ENCODE measurements around the gene JUN. TPM values are rescaled to one million over a fixed set of nuclear protein-coding genes. Genes with fewer than 3 reads are reported as not detected.
"Not testable (repeated sequence)": the region's sequence is repeated elsewhere in the genome, so short reads cannot be mapped to it uniquely, and the experiment has no call there.

Gene JUN
- polyA plus RNA-seq, 1 experiment: 23.4 TPM

GRCh38 chr1:58802640-58803399 is 19.0 kb upstream of the JUN start:
- DNase-seq (ENCODE audit: low read depth): no peak
- Histone ChIP-seq H3K4me3 (ENCODE audit: low read depth, low read length) (no peak overlapping the region), H3K27me3 (ENCODE audit: control insufficient read depth, insufficient read depth, low read length) (no peaks in the 10 kb centered on the region), H3K36me3 (ENCODE audit: control insufficient read depth, insufficient read depth, low read length) (no peaks in the 10 kb centered on the region)
- TF ChIP-seq, protein P1, sequence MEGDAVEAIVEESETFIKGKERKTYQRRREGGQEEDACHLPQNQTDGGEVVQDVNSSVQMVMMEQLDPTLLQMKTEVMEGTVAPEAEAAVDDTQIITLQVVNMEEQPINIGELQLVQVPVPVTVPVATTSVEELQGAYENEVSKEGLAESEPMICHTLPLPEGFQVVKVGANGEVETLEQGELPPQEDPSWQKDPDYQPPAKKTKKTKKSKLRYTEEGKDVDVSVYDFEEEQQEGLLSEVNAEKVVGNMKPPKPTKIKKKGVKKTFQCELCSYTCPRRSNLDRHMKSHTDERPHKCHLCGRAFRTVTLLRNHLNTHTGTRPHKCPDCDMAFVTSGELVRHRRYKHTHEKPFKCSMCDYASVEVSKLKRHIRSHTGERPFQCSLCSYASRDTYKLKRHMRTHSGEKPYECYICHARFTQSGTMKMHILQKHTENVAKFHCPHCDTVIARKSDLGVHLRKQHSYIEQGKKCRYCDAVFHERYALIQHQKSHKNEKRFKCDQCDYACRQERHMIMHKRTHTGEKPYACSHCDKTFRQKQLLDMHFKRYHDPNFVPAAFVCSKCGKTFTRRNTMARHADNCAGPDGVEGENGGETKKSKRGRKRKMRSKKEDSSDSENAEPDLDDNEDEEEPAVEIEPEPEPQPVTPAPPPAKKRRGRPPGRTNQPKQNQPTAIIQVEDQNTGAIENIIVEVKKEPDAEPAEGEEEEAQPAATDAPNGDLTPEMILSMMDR (IDR thresholded peaks at IDR 0.05; ENCODE audit: insufficient read depth, low read depth, low read length): no peak
- ChIA-PET POLR2A (no interaction called here), CTCF (no interaction called here)

GRCh38 chr1:58801286-58801685 is 17.4 kb upstream of the JUN start:
- POLR2A ChIA-PET; H3K36me3 ChIP-seq (ENCODE audit: control insufficient read depth, insufficient read depth, low read length); CTCF ChIA-PET; H3K4me3 ChIP-seq (ENCODE audit: low read depth, low read length); DNase-seq (ENCODE audit: low read depth); H3K27me3 ChIP-seq (ENCODE audit: control insufficient read depth, insufficient read depth, low read length): not testable (repeated sequence)

GRCh38 chr1:58799650-58800049 is 15.8 kb upstream of the JUN start:
- Histone ChIP-seq H3K36me3 (ENCODE audit: control insufficient read depth, insufficient read depth, low read length) (no peaks in the 10 kb centered on the region), H3K4me3 (ENCODE audit: low read depth, low read length) (no peak overlapping the region), H3K27me3 (ENCODE audit: control insufficient read depth, insufficient read depth, low read length) (no peaks in the 10 kb centered on the region)
- TF ChIP-seq, protein P1 (IDR thresholded peaks at IDR 0.05; ENCODE audit: insufficient read depth, low read depth, low read length): no peak
- DNase-seq (ENCODE audit: low read depth): no peak
- ChIA-PET CTCF (no interaction called here), POLR2A (no interaction called here)

DNA sequence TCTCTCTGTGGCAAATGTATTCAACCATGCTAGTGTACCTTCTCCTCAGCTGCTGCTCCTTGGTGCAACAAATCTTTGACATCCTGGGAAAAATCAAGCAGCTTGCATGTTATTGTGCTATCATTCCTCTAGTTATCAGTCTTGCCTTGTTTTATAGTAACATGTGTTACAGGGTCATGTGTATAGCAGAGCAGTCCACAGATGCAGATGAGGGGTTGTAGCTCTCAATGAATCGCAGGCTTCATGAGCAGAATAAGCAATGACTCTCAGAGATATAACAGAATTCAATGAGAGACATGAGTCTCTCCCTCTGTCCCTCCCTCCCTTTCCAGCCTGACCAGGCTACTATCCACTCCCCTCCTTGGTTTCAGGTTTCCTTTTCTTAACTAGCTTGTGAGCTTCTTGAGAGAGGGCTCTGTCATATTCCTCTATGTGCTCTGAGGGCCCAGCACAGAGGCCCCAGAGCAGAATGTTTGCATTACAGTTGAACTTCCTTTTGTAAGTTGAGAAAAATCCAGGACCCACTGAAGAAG is 15.1 kb upstream of the JUN start:
- H3K36me3 ChIP-seq (ENCODE audit: control insufficient read depth, insufficient read depth, low read length): no peaks in the 10 kb centered on the region
- no peak overlapping the region for H3K4me3 ChIP-seq (ENCODE audit: low read depth, low read length)
- TF ChIP-seq, protein P1 (IDR thresholded peaks at IDR 0.05; ENCODE audit: insufficient read depth, low read depth, low read length): no peak
- CTCF ChIA-PET: no interaction called here
- DNase-seq (ENCODE audit: low read depth): no peak
- POLR2A ChIA-PET: no interaction called here
- H3K27me3 ChIP-seq (ENCODE audit: control insufficient read depth, insufficient read depth, low read length): no peaks in the 10 kb centered on the region

DNA sequence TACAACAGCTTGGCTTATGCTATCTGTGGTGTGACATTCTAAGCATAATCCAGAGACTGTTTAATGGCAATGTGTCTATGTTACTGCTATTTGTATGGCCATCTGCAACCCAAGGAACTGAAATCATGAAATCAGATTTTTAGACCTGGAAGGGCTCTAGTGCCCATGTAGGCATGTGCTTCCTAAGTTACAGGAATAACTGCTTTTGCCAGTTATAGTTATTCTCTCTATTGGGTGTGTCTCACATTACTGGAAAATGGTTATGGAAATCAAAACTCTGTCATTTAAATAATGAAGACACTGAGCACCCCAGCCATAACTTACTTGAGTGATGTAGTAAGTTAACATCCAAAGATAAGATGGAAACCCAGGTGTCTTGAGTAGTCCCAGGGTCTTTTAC is 12.6 kb upstream of the JUN start:
- POLR2A ChIA-PET: no interaction called here

More for the DNA sequence above, 12.6 kb upstream of the JUN start:
- CTCF ChIA-PET: no interaction called here
- DNase-seq (ENCODE audit: low read depth): no peak
- no peaks in the 10 kb centered on the region for H3K36me3 ChIP-seq (ENCODE audit: control insufficient read depth, insufficient read depth, low read length)
- H3K4me3 ChIP-seq (ENCODE audit: low read depth, low read length): no peak overlapping the region
- TF ChIP-seq, protein P1 (IDR thresholded peaks at IDR 0.05; ENCODE audit: insufficient read depth, low read depth, low read length): no peak
- no peaks in the 10 kb centered on the region for H3K27me3 ChIP-seq (ENCODE audit: control insufficient read depth, insufficient read depth, low read length)
